H1 (cell line): ENCODE data around the gene BLNK. TPM values are rescaled to one million over a fixed set of nuclear protein-coding genes. Genes with fewer than 3 reads are reported as not detected.

Experiments
- E2F6 ChIP-seq: IDR thresholded peaks from 2 replicates; pipeline ENCODE4 v1.6.1; 2012; ENCODE audit warnings: inconsistent platforms
- JUND ChIP-seq: IDR thresholded peaks from 2 replicates; pipeline ENCODE4 v1.6.1; 2011; ENCODE audit warnings: mild to moderate bottlenecking, improper control_type of control experiment, low read length
- KDM1A ChIP-seq: fragments of 200-600, 300-600 bp; sonication (generic); IDR thresholded peaks from 2 replicates; pipeline ENCODE4 v1.7.1; 2016; ENCODE audit warnings: mild to moderate bottlenecking, low read length, borderline replicate concordance
- POLR2A ChIP-seq, 2 experiments: IDR thresholded peaks; 1 replicate in 1 of 2; 2 replicates in 1 of 2; pipeline ENCODE4 v1.6.1; 2011; ENCODE audit warnings: low read depth in 2 of 2, low read length in 2 of 2, mild to moderate bottlenecking in 2 of 2; ENCODE audit errors: control extremely low read depth in 1 of 2
- POLR2AphosphoS5 ChIP-seq: IDR thresholded peaks from 2 replicates; pipeline ENCODE4 v1.6.1; 2011; ENCODE audit warnings: low read depth, low read length
- SP4 ChIP-seq: IDR thresholded peaks from 2 replicates; pipeline ENCODE4 v1.6.1; 2012; ENCODE audit warnings: low read length, inconsistent platforms
- SRF ChIP-seq: IDR thresholded peaks from 2 replicates; pipeline ENCODE4 v1.6.1; 2011; ENCODE audit warnings: mild to moderate bottlenecking, low read depth, low read length, moderate library complexity
- TAF7 ChIP-seq: optimal IDR thresholded peaks from 2 replicates; pipeline ENCODE3; 2011; ENCODE audit warnings: low read depth, mild to moderate bottlenecking, inconsistent platforms, low read length, moderate library complexity, borderline replicate concordance
- polyA plus RNA-seq, 7 experiments: library from polyadenylated mRNA; depleted of rRNA in 3 of 7; stranded (reverse) in 5 of 7; unstranded in 2 of 7; fragments of >200 nt in 5 of 7; fragments of 200-250 nt in 2 of 7; gene quantifications; 1 replicate in 5 of 7; 2 replicates in 1 of 7; 4 replicates in 1 of 7; pipeline versions ENCODE4 v1.2.1 to v1.2.3, GENCODE V29; 2011 to 2013; ENCODE audit warnings: missing spikeins in 2 of 7, mixed read lengths in 2 of 7
- total RNA-seq: library from RNA; stranded (reverse); fragmentation: NEBNext Ultra II Directional; extraction: Animal tissue kit (Norgen Biotek cat#: 25700); gene quantifications from 2 replicates; pipeline ENCODE4 v1.2.1, GENCODE V29; 2021
- TF ChIP-seq, protein P1 (sequence below): fragments of 300-600 bp; sonication (generic); IDR thresholded peaks from 2 replicates; pipeline ENCODE4 v1.7.1; 2012; ENCODE audit warnings: low read length, moderate library complexity, mild to moderate bottlenecking, inconsistent platforms; ENCODE audit not compliant: insufficient replicate concordance
- TF ChIP-seq, protein P2 (sequence below): IDR thresholded peaks from 2 replicates; pipeline ENCODE4 v1.6.1; 2011; ENCODE audit warnings: low read length, improper control_type of control experiment

BLNK gene
- total and polyA plus RNA-seq, 2 of the 8 experiments (the other 6 are each of a cell fraction or from before 2014, with no cell fraction given): not detected

DNA sequence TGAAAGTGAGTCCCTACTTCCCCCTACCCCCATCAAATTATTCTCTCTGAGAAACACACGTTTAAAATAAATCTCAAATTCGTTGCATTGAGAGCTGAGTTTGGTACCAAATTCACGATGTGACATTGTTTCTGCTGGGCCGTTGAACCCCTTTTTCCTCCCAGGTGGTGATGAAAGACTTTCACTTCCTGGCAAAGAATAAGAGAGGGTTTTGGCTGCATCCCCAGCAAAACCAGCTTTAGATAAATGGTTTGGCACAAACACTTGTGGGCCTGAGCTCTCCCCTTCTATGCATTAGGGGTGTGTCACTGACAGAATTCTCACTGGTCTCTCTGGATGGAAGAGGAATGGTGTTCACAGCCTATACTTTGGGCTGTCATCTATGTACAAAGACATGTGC lies 24.1 kb upstream of the BLNK start (continued):
- TF ChIP-seq, protein P1, sequence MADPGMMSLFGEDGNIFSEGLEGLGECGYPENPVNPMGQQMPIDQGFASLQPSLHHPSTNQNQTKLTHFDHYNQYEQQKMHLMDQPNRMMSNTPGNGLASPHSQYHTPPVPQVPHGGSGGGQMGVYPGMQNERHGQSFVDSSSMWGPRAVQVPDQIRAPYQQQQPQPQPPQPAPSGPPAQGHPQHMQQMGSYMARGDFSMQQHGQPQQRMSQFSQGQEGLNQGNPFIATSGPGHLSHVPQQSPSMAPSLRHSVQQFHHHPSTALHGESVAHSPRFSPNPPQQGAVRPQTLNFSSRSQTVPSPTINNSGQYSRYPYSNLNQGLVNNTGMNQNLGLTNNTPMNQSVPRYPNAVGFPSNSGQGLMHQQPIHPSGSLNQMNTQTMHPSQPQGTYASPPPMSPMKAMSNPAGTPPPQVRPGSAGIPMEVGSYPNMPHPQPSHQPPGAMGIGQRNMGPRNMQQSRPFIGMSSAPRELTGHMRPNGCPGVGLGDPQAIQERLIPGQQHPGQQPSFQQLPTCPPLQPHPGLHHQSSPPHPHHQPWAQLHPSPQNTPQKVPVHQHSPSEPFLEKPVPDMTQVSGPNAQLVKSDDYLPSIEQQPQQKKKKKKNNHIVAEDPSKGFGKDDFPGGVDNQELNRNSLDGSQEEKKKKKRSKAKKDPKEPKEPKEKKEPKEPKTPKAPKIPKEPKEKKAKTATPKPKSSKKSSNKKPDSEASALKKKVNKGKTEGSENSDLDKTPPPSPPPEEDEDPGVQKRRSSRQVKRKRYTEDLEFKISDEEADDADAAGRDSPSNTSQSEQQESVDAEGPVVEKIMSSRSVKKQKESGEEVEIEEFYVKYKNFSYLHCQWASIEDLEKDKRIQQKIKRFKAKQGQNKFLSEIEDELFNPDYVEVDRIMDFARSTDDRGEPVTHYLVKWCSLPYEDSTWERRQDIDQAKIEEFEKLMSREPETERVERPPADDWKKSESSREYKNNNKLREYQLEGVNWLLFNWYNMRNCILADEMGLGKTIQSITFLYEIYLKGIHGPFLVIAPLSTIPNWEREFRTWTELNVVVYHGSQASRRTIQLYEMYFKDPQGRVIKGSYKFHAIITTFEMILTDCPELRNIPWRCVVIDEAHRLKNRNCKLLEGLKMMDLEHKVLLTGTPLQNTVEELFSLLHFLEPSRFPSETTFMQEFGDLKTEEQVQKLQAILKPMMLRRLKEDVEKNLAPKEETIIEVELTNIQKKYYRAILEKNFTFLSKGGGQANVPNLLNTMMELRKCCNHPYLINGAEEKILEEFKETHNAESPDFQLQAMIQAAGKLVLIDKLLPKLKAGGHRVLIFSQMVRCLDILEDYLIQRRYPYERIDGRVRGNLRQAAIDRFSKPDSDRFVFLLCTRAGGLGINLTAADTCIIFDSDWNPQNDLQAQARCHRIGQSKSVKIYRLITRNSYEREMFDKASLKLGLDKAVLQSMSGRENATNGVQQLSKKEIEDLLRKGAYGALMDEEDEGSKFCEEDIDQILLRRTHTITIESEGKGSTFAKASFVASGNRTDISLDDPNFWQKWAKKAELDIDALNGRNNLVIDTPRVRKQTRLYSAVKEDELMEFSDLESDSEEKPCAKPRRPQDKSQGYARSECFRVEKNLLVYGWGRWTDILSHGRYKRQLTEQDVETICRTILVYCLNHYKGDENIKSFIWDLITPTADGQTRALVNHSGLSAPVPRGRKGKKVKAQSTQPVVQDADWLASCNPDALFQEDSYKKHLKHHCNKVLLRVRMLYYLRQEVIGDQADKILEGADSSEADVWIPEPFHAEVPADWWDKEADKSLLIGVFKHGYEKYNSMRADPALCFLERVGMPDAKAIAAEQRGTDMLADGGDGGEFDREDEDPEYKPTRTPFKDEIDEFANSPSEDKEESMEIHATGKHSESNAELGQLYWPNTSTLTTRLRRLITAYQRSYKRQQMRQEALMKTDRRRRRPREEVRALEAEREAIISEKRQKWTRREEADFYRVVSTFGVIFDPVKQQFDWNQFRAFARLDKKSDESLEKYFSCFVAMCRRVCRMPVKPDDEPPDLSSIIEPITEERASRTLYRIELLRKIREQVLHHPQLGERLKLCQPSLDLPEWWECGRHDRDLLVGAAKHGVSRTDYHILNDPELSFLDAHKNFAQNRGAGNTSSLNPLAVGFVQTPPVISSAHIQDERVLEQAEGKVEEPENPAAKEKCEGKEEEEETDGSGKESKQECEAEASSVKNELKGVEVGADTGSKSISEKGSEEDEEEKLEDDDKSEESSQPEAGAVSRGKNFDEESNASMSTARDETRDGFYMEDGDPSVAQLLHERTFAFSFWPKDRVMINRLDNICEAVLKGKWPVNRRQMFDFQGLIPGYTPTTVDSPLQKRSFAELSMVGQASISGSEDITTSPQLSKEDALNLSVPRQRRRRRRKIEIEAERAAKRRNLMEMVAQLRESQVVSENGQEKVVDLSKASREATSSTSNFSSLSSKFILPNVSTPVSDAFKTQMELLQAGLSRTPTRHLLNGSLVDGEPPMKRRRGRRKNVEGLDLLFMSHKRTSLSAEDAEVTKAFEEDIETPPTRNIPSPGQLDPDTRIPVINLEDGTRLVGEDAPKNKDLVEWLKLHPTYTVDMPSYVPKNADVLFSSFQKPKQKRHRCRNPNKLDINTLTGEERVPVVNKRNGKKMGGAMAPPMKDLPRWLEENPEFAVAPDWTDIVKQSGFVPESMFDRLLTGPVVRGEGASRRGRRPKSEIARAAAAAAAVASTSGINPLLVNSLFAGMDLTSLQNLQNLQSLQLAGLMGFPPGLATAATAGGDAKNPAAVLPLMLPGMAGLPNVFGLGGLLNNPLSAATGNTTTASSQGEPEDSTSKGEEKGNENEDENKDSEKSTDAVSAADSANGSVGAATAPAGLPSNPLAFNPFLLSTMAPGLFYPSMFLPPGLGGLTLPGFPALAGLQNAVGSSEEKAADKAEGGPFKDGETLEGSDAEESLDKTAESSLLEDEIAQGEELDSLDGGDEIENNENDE: no peak
- TF ChIP-seq POLR2A (IDR thresholded peaks at IDR 0.05; ENCODE audit: control extremely low read depth in 1 of 2, low read depth in 2 of 2, low read length in 2 of 2) (no peak), JUND (no peak), KDM1A (no peak), POLR2AphosphoS5 (no peak), SRF (no peak), TAF7 (no peak), SP4 (no peak), E2F6 (no peak)
- TF ChIP-seq, protein P2, sequence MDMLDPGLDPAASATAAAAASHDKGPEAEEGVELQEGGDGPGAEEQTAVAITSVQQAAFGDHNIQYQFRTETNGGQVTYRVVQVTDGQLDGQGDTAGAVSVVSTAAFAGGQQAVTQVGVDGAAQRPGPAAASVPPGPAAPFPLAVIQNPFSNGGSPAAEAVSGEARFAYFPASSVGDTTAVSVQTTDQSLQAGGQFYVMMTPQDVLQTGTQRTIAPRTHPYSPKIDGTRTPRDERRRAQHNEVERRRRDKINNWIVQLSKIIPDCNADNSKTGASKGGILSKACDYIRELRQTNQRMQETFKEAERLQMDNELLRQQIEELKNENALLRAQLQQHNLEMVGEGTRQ: no peak
